ENCODE data around the gene SMOC2. TPM values are rescaled to one million over a fixed set of nuclear protein-coding genes. Genes with fewer than 3 reads are reported as not detected.

SMOC2 gene
- polyA plus RNA-seq, 2 of the 4 experiments (the other 2 are of a cell fraction), result not detected

DNA sequence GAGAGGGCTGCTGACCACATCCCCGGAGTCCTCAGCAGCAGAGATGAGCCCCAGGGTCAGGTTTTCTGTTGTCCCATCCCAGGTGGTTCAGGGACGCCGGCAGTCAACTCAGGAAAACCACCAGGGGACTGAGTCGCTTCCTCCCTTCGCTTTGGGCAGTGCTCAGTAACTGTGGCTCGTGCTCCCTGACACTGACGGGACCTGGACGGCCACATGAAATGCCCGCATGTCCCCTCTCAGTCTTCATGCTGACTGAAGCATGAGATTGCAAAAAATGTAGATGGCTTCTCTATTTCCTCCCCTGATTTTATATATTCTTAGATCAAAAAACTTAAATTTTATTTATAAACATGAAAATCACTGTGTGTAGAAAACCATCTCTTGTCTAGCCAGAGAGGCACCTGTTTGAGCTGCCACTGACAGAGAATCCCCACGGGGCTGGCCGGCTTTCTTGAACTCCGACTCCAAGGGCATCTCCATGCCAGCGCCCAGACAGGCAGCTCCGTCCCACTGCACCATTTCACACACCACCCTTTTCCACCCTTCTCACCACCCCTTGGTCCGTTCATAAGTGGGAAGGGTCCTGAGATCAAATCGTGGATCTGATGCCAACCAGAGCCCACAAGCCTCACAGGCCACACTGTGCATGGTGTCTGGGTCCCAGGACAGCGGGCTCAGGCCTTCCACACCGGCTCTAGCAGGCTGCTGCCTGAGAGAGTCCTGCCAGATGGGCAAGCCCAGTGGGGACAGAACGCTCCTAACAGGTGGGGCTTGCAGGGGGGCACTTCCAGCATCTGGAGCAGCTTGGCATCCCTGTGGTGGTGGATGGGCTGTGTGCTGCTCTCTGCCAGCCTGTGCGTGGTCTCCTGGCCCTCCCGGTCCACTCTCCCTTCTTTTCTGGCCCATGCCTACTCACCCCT lies 98.2 kb downstream of the SMOC2 start:
- DNase-seq (ENCODE audit: low read depth in 1 of 2, low spot score in 1 of 2) (no peak), ATAC-seq (no peak), FAIRE-seq (no peak)
- TF ChIP-seq RAD21 (conservative IDR thresholded peaks at IDR 0.05 in 1 of 2, IDR thresholded peaks at IDR 0.05 in 1 of 2) (no peak), ATOH8 (CRISPR knock-in tag; IDR thresholded peaks at IDR 0.05; ENCODE audit: low read depth) (no peak), CBX2 (IDR thresholded peaks at IDR 0.05; ENCODE audit: borderline replicate concordance, low read depth) (no peak)
- no peaks in the 10 kb centered on the region for H3K9me3 ChIP-seq
- H3K4me1 ChIP-seq, result no peaks in the 10 kb centered on the region
- H3K4me3 ChIP-seq, result no peak overlapping the region
- WGBS (ENCODE audit: missing lambda C conversion rate), result 89% methylated on average over 14 of the region's 21 CpGs
- no peak overlapping the region for H3K27ac ChIP-seq
- ChIA-PET POLR2A (no interaction called here), CTCF (interaction anchor here (1.2 kb wide), 1 partner anchor 28 kb away, joined by 3 read pairs; no protein-coding TSS in a partner anchor)
- no peak overlapping the region for H3K4me2 ChIP-seq

- 59% methylated on average over 14 of the region's 15 CpGs for WGBS (ENCODE audit: missing lambda C conversion rate)
- CTCF ChIA-PET, result no interaction called here
- no peak for TF ChIP-seq SMC3 (IDR thresholded peaks at IDR 0.05)
- TF ChIP-seq, protein P1, sequence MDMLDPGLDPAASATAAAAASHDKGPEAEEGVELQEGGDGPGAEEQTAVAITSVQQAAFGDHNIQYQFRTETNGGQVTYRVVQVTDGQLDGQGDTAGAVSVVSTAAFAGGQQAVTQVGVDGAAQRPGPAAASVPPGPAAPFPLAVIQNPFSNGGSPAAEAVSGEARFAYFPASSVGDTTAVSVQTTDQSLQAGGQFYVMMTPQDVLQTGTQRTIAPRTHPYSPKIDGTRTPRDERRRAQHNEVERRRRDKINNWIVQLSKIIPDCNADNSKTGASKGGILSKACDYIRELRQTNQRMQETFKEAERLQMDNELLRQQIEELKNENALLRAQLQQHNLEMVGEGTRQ (IDR thresholded peaks at IDR 0.05), result no peak
- TF ChIP-seq RNF2 (IDR thresholded peaks at IDR 0.05; ENCODE audit: borderline replicate concordance, low read depth), result no peak
- no peak for TF ChIP-seq CBX8 (IDR thresholded peaks at IDR 0.05)
- TF ChIP-seq, protein P2, sequence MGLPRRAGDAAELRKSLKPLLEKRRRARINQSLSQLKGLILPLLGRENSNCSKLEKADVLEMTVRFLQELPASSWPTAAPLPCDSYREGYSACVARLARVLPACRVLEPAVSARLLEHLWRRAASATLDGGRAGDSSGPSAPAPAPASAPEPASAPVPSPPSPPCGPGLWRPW (IDR thresholded peaks at IDR 0.05), result no peak
- no peak for TF ChIP-seq TP53 (CRISPR knock-in tag; IDR thresholded peaks at IDR 0.05)
- TF ChIP-seq ESRRA (IDR thresholded peaks at IDR 0.05; ENCODE audit: borderline replicate concordance, low read length), result no peak
- no peak for TF ChIP-seq PBX3 (IDR thresholded peaks at IDR 0.05)
- no peak for TF ChIP-seq BCL3 (IDR thresholded peaks at IDR 0.05)
- no peak for TF ChIP-seq RAD21 (conservative IDR thresholded peaks at IDR 0.05 in 1 of 2, IDR thresholded peaks at IDR 0.05 in 1 of 2)
- no peak for TF ChIP-seq FOSB (CRISPR knock-in tag; IDR thresholded peaks at IDR 0.05)
- TF ChIP-seq TFCP2L1 (CRISPR knock-in tag; IDR thresholded peaks at IDR 0.05), result no peak
- TF ChIP-seq HOXB5 (CRISPR knock-in tag; IDR thresholded peaks at IDR 0.05), result no peak
- no peak for TF ChIP-seq SREBF2 (IDR thresholded peaks at IDR 0.05)
- Histone ChIP-seq H3K4me2 (no peak overlapping the region), H3K4me1 (no peaks in the 10 kb centered on the region), H3K9me3 (no peaks in the 10 kb centered on the region), H3K27ac (no peak overlapping the region), H3K4me3 (no peak overlapping the region)
- ATAC-seq, result no peak
- POLR2A ChIA-PET, result no interaction called here
- no peak for DNase-seq (ENCODE audit: low read depth in 1 of 2, low spot score in 1 of 2)
- FAIRE-seq, result no peak
Observed at GRCh38 chr6:168540713-168541291, 99.8 kb downstream of the SMOC2 start.

DNA sequence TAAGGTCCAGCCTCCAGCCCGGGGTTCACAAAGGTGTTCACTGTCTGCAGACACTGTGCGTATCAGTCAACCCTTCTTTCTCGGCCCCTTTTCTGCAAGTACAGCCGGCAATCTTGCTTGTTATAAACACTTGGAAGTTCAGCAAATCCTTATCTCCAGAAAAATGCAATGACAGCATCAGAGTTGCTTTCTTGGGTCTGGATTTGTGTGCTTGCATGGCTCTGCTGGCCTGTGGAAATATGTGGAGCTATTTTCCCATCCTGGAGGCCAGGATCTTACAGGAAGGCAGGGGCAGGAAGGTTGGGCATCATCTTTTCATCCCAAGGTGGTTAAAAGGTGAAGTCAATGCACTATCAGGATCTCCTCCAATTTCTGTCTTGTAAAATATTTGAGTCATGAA lies 100.3 kb downstream of the SMOC2 start:
- 36% methylated on average over 4 of the region's 4 CpGs for WGBS (ENCODE audit: missing lambda C conversion rate)
- ATAC-seq (no peak), FAIRE-seq (no peak), DNase-seq (ENCODE audit: low read depth in 1 of 2, low spot score in 1 of 2) (no peak)
- H3K4me1 ChIP-seq, result no peaks in the 10 kb centered on the region
- H3K27ac ChIP-seq, result no peak overlapping the region
- ChIA-PET POLR2A (no interaction called here), CTCF (interaction anchor here (1.0 kb wide), 1 partner anchor 9 kb away, joined by 3 read pairs; no protein-coding TSS in a partner anchor)
- no peak overlapping the region for H3K4me3 ChIP-seq
- H3K9me3 ChIP-seq, result no peaks in the 10 kb centered on the region
- H3K4me2 ChIP-seq, result no peak overlapping the region
- TF ChIP-seq ATOH8 (CRISPR knock-in tag; IDR thresholded peaks at IDR 0.05; ENCODE audit: low read depth) (no peak), SMC3 (IDR thresholded peaks at IDR 0.05) (no peak), TP53 (CRISPR knock-in tag; IDR thresholded peaks at IDR 0.05) (no peak), BHLHE40 (IDR thresholded peaks at IDR 0.05; ENCODE audit: low read depth, low read length) (no peak), BCL3 (IDR thresholded peaks at IDR 0.05) (no peak), FOXS1 (CRISPR knock-in tag; IDR thresholded peaks at IDR 0.05) (no peak), NFE2L2 (conservative IDR thresholded peaks at IDR 0.05; ENCODE audit: low read length) (no peak), NR3C1 (IDR thresholded peaks at IDR 0.05) (no peak), EHF (CRISPR knock-in tag; IDR thresholded peaks at IDR 0.05) (no peak), HOXB5 (CRISPR knock-in tag; IDR thresholded peaks at IDR 0.05) (no peak)
- TF ChIP-seq, protein P3, sequence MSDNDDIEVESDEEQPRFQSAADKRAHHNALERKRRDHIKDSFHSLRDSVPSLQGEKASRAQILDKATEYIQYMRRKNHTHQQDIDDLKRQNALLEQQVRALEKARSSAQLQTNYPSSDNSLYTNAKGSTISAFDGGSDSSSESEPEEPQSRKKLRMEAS (IDR thresholded peaks at IDR 0.05), result no peak
- TF ChIP-seq, protein P4, sequence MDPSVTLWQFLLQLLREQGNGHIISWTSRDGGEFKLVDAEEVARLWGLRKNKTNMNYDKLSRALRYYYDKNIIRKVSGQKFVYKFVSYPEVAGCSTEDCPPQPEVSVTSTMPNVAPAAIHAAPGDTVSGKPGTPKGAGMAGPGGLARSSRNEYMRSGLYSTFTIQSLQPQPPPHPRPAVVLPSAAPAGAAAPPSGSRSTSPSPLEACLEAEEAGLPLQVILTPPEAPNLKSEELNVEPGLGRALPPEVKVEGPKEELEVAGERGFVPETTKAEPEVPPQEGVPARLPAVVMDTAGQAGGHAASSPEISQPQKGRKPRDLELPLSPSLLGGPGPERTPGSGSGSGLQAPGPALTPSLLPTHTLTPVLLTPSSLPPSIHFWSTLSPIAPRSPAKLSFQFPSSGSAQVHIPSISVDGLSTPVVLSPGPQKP (IDR thresholded peaks at IDR 0.05; ENCODE audit: low read depth, low read length), result no peak

Data from A549 (cell line).